Heart left ventricle (tissue), 13 donors: ENCODE measurements around the gene TM9SF3.

Experiments used
- CTCF ChIP-seq, 12 donors: fragments of 200-600 bp; sonication (generic) in 4 of 12; IDR thresholded peaks; one replicate each; pipeline versions ENCODE4 v1.5.0 to v1.8.0; 2018 to 2022; ENCODE audit warnings: antibody characterized with exemption in 12 of 12, mild to moderate bottlenecking in 5 of 12
- POLR2A ChIP-seq, 2 donors: fragments of 450-650 bp; IDR thresholded peaks; one replicate each; pipeline ENCODE4 v1.6.1; 2017; ENCODE audit warnings: antibody characterized with exemption in 2 of 2, mild to moderate bottlenecking in 2 of 2, moderate library complexity in 2 of 2
- donor health status: ischemic (EF 13 %, LVEDD 7.1; RV severe dilation, severe dysfunction).
- donor health status: DM: no; HTN: yes; CAD: no.
- donor health status: DM: no; HTN: no; CAD: no.
- donor health status: ischemic (EF 25% LVEDD 6.9; RV normal size, moderate dysfunction).
- donor health status: ischemic (EF 25% LVEDD 5.7; RV mildly dilated, moderate dysfunction).
- donor health status: ischemic (EF 35%, LVEDD 5.7; RV mildly dilated, moderate dysfunction).
- donor health status: nonischemic (EF 11% LVEDD 7.7; RV severe dilation, severe dysfunction).
- donor health status: DM: yes; HTN: yes; CAD: no.
- donor health status: PGD.
- donor health status: ischemic (EF 29% LVEDD 5.4; RV normal size, mild dysfunction).
- donor health status: nonischemic (EF 23%, LVEDD 6.1; RV moderate dilation, normal function).

GRCh38 chr10:96584474-96584873 lies 2.3 kb downstream of the TM9SF3 start:
- TF ChIP-seq CTCF (IDR thresholded peaks at IDR 0.05): no peak
- TF ChIP-seq POLR2A (IDR thresholded peaks at IDR 0.05): no peak
